Ascending aorta (tissue), 2 donors: ENCODE results near the gene SRP54. TPM values are rescaled to one million over a fixed set of nuclear protein-coding genes. Genes with fewer than 3 reads are reported as not detected.

Source experiments
- DNase-seq, 2 donors: peaks; one replicate each; pipeline ENCODE4 v3.0.0-alpha.2; 2019; ENCODE audit warnings: low spot score in 2 of 2
- H3K27ac ChIP-seq, 2 donors: fragments of 200-600 bp; sonication (generic); one replicate each; pipeline ENCODE4 v1.5.1; 2016 to 2017; ENCODE audit warnings: mild to moderate bottlenecking in 1 of 2
- H3K27me3 ChIP-seq: fragments of 200-600 bp; sonication (generic); one replicate; pipeline ENCODE4 v1.5.1; 2017
- H3K36me3 ChIP-seq, 2 donors: fragments of 200-600 bp; sonication (generic); one replicate each; pipeline ENCODE4 v1.5.1; 2016
- H3K4me1 ChIP-seq, 2 donors: fragments of 200-600 bp; sonication (generic); one replicate each; pipeline ENCODE4 v1.5.1; 2016 to 2017; ENCODE audit warnings: mild to moderate bottlenecking in 1 of 2
- H3K4me3 ChIP-seq, 2 donors: fragments of 200-600 bp; sonication (generic); one replicate each; pipeline ENCODE4 v1.5.1; 2016 to 2017; ENCODE audit warnings: mild to moderate bottlenecking in 1 of 2
- H3K9me3 ChIP-seq, 2 donors: fragments of 200-600 bp; sonication (generic); one replicate each; pipeline ENCODE4 v1.5.1; 2016
- CTCF ChIP-seq, 3 experiments: fragments of 200-600 bp in 2 of 3; fragments of 450-650 bp in 1 of 3; sonication (generic) in 2 of 3; IDR thresholded peaks; one replicate each; pipeline ENCODE4 v1.5.1; 2016 to 2019; ENCODE audit warnings: antibody characterized with exemption in 3 of 3, mild to moderate bottlenecking in 1 of 3, moderate library complexity in 1 of 3
- intact Hi-C: fragments of 100-400 bp; cut with DNase I; formaldehyde crosslinking; loops from one replicate; pipeline ENCODE4 v1.15.1; 2023
- total RNA-seq: library from RNA; depleted of rRNA; stranded (reverse); fragments of >200 nt; gene quantifications from one replicate; pipeline ENCODE4 v1.1.0, GENCODE V29; 2016

SRP54 gene
- total RNA-seq = 87.7 TPM

- no peaks in the 10 kb centered on the region for H3K36me3 ChIP-seq
- H3K27ac ChIP-seq = peak within 1 kb of the TSS; percentile 94 to 99
- TF ChIP-seq CTCF (IDR thresholded peaks at IDR 0.05) = no peak
- H3K9me3 ChIP-seq = no peaks in the 10 kb centered on the region
- H3K4me1 ChIP-seq = peaks cover 0 to 37% of the 10 kb centered on the region in 2 donors
- no peaks in the 10 kb centered on the region for H3K27me3 ChIP-seq
- H3K4me3 ChIP-seq = peak within 1 kb of the TSS; percentile 79 to 91
- intact Hi-C loops = loop anchor here (1.0 to 10.0 kb wide), 10 partner anchors 64 to 825 kb away; partner anchors contain the start of genes CFL2, EAPP, FAM177A1 and NFKBIA
- peak; percentile 93 to 99 for DNase-seq
Observed at GRCh38 chr14:34982421-34983147, at the start of gene SRP54. TSS of gene SRP54 (plus strand) at chr14:34982992. CDS start at chr14:34996710, 13,718 bp downstream.

GRCh38 chr14:34933301-34933700, 49.5 kb upstream of the SRP54 start:
- intact Hi-C loops = no loop called here
- no peak for DNase-seq
- Histone ChIP-seq H3K4me1 (no peaks in the 10 kb centered on the region), H3K4me3 (no peak overlapping the region), H3K9me3 (no peaks in the 10 kb centered on the region), H3K36me3 (no peaks in the 10 kb centered on the region), H3K27ac (no peak overlapping the region), H3K27me3 (no peaks in the 10 kb centered on the region)
- no peak for TF ChIP-seq CTCF (IDR thresholded peaks at IDR 0.05)

- Histone ChIP-seq H3K36me3 (no peaks in the 10 kb centered on the region), H3K4me1 (no peaks in the 10 kb centered on the region), H3K9me3 (no peaks in the 10 kb centered on the region), H3K27ac (no peak overlapping the region), H3K4me3 (no peak overlapping the region), H3K27me3 (no peaks in the 10 kb centered on the region)
- no peak for TF ChIP-seq CTCF (IDR thresholded peaks at IDR 0.05)
- intact Hi-C loops = no loop called here
- DNase-seq = no peak
Observed at GRCh38 chr14:34935488-34935887, 47.3 kb upstream of the SRP54 start.

- no peak overlapping the region for H3K4me3 ChIP-seq
- H3K27me3 ChIP-seq = no peaks in the 10 kb centered on the region
- no peaks in the 10 kb centered on the region for H3K36me3 ChIP-seq
- intact Hi-C loops = no loop called here
- no peak for TF ChIP-seq CTCF (IDR thresholded peaks at IDR 0.05)
- H3K27ac ChIP-seq = no peak overlapping the region
- no peak for DNase-seq
- H3K9me3 ChIP-seq = no peaks in the 10 kb centered on the region
- H3K4me1 ChIP-seq = no peaks in the 10 kb centered on the region
Observed at GRCh38 chr14:34937442-34937841, 45.4 kb upstream of the SRP54 start.

GRCh38 chr14:34937876-34938275, 44.9 kb upstream of the SRP54 start:
- Histone ChIP-seq H3K4me1 (no peaks in the 10 kb centered on the region), H3K27ac (no peak overlapping the region), H3K36me3 (no peaks in the 10 kb centered on the region), H3K4me3 (no peak overlapping the region), H3K9me3 (no peaks in the 10 kb centered on the region), H3K27me3 (no peaks in the 10 kb centered on the region)
- no peak for TF ChIP-seq CTCF (IDR thresholded peaks at IDR 0.05)
- intact Hi-C loops = no loop called here
- no peak for DNase-seq
